GM06990 (cell line): ENCODE data around the gene DEXI.

ENCODE experiments used
- DNase-seq: peaks from one replicate; pipeline ENCODE4 v3.0.0-alpha.2; 2011; ENCODE audit not compliant: insufficient read length; ENCODE audit errors: extremely low read depth
- H3K27me3 ChIP-seq: replicated peaks from 2 replicates; pipeline ENCODE4 v1.6.0; 2011; ENCODE audit warnings: low read length; ENCODE audit not compliant: control insufficient read depth, insufficient read depth
- H3K36me3 ChIP-seq: 2 replicates; pipeline ENCODE4 v1.5.1; 2011; ENCODE audit warnings: low read length; ENCODE audit not compliant: control insufficient read depth, insufficient read depth
- H3K4me3 ChIP-seq: replicated peaks from 2 replicates; pipeline ENCODE4 v1.5.1; 2011; ENCODE audit warnings: low read depth, mild to moderate bottlenecking, control low read depth, low read length
- TF ChIP-seq, protein P1 (sequence below): IDR thresholded peaks from 2 replicates; pipeline ENCODE4 v1.5.1; 2011; ENCODE audit warnings: low read length, control low read depth, mild to moderate bottlenecking, inconsistent platforms; ENCODE audit not compliant: insufficient read depth, poor library complexity, severe bottlenecking

DEXI gene

DNA sequence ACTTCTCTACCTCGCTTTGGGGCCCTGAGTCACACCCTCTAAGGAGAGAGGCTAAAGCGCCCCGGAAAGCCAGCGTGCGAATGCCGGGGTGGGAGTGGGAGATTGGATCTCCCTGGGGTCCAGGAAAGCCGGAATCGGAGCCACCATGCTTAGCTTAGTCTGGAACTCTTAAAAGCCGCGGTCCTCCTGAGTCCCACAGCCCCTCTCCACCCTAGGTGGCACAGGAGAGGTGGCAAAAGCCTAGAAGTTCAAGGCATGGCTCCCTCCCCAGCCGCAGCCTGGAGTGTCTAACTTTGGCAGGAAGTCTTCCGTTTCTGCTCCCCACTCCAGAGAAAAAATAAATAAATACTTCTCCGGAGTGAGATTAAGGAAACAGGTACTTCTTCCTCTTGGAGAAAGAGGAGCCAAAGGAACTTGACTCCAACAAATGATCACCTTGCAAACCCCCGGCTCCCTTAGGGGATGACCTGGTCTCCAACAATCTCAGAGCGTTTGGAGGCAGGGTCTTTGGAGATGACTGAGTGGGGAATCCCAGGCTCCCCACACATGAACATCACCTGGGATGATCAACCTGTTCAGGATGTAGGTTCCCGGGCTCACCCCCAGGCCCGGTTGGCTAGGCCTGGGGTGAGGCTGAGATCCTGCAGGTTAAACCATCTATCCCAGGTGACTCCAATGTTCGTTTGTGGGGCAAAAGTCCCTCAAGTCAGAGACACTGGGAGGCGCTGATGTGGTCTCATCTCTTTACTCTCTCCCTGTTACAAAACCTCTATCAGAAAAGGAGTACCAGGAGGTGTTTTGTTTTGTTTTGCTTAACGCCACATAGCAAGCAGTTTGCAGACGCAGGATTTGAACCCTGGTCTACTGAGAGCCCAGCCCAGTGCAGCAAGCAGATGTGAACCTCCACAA, 62.3 kb downstream of the DEXI start:
- TF ChIP-seq, protein P1, sequence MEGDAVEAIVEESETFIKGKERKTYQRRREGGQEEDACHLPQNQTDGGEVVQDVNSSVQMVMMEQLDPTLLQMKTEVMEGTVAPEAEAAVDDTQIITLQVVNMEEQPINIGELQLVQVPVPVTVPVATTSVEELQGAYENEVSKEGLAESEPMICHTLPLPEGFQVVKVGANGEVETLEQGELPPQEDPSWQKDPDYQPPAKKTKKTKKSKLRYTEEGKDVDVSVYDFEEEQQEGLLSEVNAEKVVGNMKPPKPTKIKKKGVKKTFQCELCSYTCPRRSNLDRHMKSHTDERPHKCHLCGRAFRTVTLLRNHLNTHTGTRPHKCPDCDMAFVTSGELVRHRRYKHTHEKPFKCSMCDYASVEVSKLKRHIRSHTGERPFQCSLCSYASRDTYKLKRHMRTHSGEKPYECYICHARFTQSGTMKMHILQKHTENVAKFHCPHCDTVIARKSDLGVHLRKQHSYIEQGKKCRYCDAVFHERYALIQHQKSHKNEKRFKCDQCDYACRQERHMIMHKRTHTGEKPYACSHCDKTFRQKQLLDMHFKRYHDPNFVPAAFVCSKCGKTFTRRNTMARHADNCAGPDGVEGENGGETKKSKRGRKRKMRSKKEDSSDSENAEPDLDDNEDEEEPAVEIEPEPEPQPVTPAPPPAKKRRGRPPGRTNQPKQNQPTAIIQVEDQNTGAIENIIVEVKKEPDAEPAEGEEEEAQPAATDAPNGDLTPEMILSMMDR = no peak
- Histone ChIP-seq H3K4me3 (peak overlapping the region; percentile 86), H3K27me3 (no peaks in the 10 kb centered on the region), H3K36me3 (peaks cover 3% of the 10 kb centered on the region)
- DNase-seq = no peak
